Mucosa of stomach (tissue), 1 donor: ENCODE results near the gene PCSK6.

Experiments
- H3K27me3 ChIP-seq: one replicate; pipeline ENCODE4 v1.7.0; 2013; ENCODE audit warnings: mild to moderate bottlenecking, low read length; ENCODE audit not compliant: control insufficient read depth, insufficient read depth
- H3K36me3 ChIP-seq: one replicate; pipeline ENCODE4 v1.7.0; 2013; ENCODE audit warnings: low read length; ENCODE audit not compliant: control insufficient read depth, insufficient read depth
- H3K4me1 ChIP-seq: one replicate; pipeline ENCODE4 v1.7.0; 2013; ENCODE audit warnings: mild to moderate bottlenecking, low read length; ENCODE audit not compliant: control insufficient read depth, insufficient read depth
- H3K4me3 ChIP-seq: one replicate; pipeline ENCODE4 v1.7.0; 2013; ENCODE audit warnings: low read length
- H3K9ac ChIP-seq: one replicate; pipeline ENCODE4 v1.7.0; 2013; ENCODE audit warnings: mild to moderate bottlenecking, low read length, moderate library complexity
- H3K9me3 ChIP-seq: one replicate; pipeline ENCODE4 v1.7.0; 2013; ENCODE audit warnings: mild to moderate bottlenecking, low read length, moderate library complexity; ENCODE audit not compliant: control insufficient read depth
- donor health status: Pancreatic carcinoma.

The PCSK6 gene

GRCh38 chr15:101495334-101496197 is 6.1 kb upstream of the PCSK6 start:
- no peak overlapping the region for H3K4me3 ChIP-seq
- H3K27me3 ChIP-seq = peaks cover 31% of the 10 kb centered on the region
- H3K36me3 ChIP-seq = no peaks in the 10 kb centered on the region
- H3K4me1 ChIP-seq = peaks cover 48% of the 10 kb centered on the region
- no peaks in the 10 kb centered on the region for H3K9me3 ChIP-seq
- no peak overlapping the region for H3K9ac ChIP-seq

DNA sequence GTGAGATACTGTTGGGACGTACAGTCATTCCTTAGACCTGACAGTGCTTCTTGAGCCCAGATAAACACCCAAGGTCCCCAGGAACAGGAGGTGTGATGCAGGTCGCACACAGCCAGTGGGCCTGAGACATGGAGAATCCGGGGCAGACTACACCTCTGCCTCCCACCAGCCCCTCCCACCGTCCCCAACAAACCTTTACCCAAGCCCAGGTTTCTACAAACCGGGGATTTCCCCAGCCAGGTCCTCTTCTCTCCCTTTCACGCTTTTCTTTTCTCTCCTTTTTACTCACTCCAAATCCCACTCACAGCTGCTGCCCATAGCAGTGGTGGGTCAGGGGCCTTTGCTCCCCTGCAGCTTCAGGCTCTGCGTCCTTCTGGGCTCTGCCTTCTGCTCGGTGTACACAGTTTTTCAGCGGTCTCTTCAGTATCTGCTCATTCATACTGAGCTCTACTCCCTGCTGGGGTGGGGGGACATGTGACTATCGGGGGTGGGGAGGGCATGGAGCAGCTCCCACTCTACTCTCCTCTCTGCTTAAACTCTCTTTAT is 4.8 kb upstream of the PCSK6 start:
- H3K4me1 ChIP-seq = peaks cover 37% of the 10 kb centered on the region
- H3K27me3 ChIP-seq = peaks cover 31% of the 10 kb centered on the region
- no peaks in the 10 kb centered on the region for H3K9me3 ChIP-seq

DNA sequence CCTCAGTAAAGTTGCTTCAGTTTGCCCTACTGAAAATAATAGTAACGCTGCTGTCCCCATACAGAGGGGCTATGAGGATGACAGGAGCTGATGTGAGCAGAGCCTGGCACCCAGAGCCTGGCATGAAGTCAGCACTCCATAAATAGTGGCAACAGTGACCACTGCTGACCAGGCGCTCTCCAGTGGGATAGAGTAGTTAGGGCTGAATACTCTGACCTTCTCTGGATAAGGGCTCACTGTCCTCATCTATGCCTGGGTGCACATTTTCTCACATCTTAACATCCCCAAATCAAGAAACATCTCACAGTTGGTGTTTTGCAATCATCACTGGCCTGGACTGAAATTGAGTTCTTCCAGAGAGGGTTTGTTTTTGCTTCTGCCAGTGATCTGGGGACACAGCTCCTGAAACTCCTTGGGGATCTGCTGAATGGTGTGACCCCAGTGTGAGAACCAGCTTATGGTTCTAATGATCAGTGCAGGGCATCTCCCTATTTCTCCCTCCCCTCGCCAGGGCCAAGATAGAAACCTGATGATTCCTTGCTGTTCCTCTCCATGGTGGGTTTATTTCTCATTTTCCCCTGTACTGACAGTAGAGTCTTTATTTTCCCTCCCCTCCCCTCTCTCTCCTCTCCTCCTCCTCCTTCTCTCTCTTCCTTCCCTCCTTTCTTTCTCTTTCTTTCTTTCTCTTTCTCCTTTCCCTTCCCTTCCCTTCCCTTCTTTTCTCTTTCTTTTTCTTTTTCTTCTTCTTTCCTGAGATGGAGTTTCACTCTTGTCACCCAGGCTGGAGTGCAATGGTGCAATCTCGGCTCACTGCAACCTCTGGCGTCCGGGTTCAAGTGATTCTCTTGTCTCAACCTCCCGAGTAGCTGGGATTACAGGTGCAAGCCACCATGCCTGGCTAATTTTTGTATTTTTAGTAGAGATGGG is 3.5 kb upstream of the PCSK6 start:
- H3K9me3 ChIP-seq = no peaks in the 10 kb centered on the region
- H3K36me3 ChIP-seq = no peaks in the 10 kb centered on the region
- H3K27me3 ChIP-seq = peaks cover 37% of the 10 kb centered on the region
- H3K4me1 ChIP-seq = peaks cover 30% of the 10 kb centered on the region
- no peak overlapping the region for H3K9ac ChIP-seq
- H3K4me3 ChIP-seq = no peak overlapping the region

More for the DNA sequence above, 4.8 kb upstream of the PCSK6 start:
- no peak overlapping the region for H3K9ac ChIP-seq
- no peak overlapping the region for H3K4me3 ChIP-seq
- H3K36me3 ChIP-seq = no peaks in the 10 kb centered on the region

DNA sequence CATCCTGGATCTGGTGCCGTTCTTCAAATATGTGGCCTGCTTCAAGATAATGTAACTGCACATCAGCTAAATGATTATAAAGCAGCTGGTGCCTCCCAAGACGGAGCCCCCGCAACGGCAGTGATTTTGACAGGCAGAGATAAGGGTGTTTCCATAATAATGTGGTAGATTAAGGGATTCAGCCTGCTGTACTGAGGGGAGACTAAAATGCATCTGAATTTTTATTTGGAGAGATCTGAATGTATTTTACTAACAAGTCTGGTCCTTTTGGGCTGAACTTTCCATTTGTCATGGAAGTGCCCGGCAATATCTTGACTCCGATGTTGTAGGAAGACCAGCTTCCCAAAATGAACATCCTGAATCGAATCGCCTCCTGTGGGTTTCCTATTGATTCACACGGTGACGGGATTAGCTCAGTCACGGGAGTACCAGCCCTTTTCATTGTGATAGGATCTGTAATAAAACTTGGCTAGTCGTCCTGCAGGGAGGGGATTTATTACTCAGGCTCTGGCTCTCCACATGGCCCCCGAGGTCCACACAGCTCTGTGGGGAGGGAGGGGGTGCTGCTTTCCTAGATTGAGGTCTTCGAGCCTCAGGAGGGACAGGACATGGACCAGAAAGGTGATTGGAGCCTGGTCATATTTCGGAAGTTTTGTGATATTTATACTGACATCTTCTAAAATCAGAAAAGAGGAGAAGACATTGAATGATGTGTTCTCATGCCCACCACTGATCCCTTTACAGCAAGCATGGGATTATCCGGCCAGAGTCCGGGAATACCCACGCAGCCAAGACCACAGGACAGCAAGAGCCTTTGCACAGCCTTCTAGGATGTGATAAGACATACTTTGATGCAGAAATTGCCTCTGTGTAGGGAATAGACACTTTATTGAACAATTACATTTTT is 2.5 kb upstream of the PCSK6 start:
- Histone ChIP-seq H3K36me3 (no peaks in the 10 kb centered on the region), H3K4me1 (peaks cover 25% of the 10 kb centered on the region), H3K27me3 (peaks cover 40% of the 10 kb centered on the region)

GRCh38 chr15:101490922-101491733 is 1.6 kb upstream of the PCSK6 start:
- no peak overlapping the region for H3K9ac ChIP-seq
- peaks cover 31% of the 10 kb centered on the region for H3K27me3 ChIP-seq
- H3K4me3 ChIP-seq = no peak overlapping the region
- no peaks in the 10 kb centered on the region for H3K36me3 ChIP-seq
- H3K4me1 ChIP-seq = peaks cover 16% of the 10 kb centered on the region
- H3K9me3 ChIP-seq = no peaks in the 10 kb centered on the region

More for the DNA sequence above, 2.5 kb upstream of the PCSK6 start:
- Histone ChIP-seq H3K9ac (no peak overlapping the region), H3K4me3 (no peak overlapping the region), H3K9me3 (no peaks in the 10 kb centered on the region)

DNA sequence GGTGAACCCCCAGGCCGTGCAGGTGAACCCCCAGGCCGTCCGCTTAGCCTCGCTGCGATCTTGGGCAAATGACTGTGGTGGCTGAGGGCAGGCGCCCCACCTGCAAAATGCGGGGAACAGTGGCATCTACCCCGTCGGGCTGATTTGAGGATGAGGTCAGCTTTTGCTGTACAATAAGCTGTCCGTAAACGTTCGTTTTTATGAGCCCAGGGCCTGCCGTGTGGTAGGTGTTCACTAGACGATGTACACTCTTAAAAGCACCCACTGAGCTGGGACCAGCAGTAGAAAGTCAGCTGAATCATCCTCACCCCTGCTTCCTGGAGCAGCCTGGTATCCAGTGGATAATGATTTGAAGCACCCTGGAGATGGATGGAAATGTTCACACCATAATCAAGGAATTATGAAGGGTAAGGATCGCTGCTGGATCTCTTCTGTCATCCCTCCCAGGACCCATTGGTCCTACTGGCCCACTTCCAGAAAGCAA is 943 bp upstream of the PCSK6 start:
- Histone ChIP-seq H3K4me1 (peaks cover 9% of the 10 kb centered on the region), H3K9ac (no peak overlapping the region), H3K27me3 (peaks cover 24% of the 10 kb centered on the region), H3K36me3 (no peaks in the 10 kb centered on the region), H3K4me3 (no peak overlapping the region), H3K9me3 (no peaks in the 10 kb centered on the region)

- Histone ChIP-seq H3K4me3 (no peak overlapping the region), H3K4me1 (peaks cover 4% of the 10 kb centered on the region), H3K9ac (no peak overlapping the region), H3K9me3 (no peaks in the 10 kb centered on the region), H3K27me3 (peaks cover 12% of the 10 kb centered on the region), H3K36me3 (no peaks in the 10 kb centered on the region)
Observed at GRCh38 chr15:101489237-101489598, 289 bp downstream of the PCSK6 start.

DNA sequence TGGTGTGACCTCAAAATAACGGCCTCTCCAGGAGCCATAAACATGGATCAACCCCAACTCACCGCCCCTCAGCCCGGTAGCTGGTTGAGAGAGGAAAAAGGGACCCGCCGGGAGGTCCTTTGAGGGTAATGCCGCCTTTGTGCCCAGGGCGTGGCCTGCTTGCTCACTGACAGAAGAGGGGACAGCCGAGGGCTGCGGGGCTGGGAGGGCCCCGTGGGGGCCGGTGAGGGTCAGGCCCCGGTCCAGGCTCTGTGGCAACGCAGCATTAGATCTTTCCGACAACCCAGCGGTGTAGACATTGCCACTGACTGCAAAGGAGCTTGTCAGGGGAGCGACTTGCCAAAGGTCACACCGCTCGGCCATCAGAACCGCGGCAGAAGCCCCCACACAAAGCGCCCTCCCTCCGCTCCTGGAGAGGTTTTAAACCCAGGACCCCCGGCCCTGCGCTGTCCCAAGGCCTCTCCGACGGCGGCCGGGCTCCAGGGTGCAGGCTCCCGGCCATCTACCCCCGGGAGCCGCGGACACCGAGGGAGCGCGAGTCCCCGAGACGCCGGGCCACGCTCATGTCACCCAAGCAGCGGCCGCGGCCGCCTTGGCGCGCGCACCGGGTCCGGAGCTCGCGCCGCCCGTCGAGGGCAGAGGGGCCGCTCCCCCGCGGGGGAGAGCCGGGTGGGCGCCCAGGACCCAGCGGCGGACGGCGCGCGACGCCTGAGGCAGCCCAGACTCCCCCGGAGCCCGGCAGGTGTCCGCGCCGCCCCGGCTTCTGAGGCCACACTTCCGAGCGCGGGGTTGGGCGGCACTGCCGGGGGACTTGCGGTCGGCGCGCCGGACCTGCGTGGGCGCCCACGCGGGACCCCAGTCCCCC is 975 bp downstream of the PCSK6 start:
- H3K27me3 ChIP-seq = peaks cover 11% of the 10 kb centered on the region

DNA sequence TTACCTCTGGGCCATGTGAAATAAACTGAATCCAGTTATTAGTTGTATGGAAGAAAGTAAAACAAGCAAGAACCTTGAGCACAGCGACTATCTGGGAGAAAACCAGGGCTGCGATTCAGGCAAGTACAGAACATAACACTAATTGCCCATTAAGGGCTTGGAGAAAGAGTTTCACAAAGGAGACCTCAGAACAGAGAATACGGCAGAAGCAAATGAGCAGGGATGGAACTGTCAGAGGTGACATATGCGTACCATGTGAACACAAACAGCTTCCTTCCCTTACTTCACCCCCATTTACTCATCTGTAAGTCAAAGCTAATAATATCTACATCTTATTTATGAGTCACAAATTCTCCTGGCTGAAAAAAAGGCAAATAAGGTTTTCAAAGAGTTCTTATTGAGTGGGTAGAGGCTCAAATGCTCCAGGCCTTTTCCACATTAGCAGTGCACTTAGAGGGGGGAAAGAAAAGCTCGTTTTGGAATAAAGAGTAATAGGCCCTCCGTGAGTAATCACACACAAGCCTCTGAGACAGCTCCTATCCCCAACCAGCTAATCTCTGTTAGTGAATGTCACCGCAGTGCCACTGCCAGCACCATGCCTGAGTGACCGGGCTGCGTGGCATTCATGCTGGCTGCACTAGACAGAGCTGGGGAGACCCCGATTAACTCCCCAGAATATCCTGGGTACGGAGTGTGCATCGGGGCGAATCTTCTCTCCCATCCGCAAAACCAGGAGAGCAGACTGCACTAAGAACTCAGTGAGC is 2.6 kb downstream of the PCSK6 start:
- H3K4me1 ChIP-seq = peaks cover 17% of the 10 kb centered on the region
- H3K27me3 ChIP-seq = peaks cover 11% of the 10 kb centered on the region
- H3K36me3 ChIP-seq = no peaks in the 10 kb centered on the region
- H3K9me3 ChIP-seq = no peaks in the 10 kb centered on the region
- H3K4me3 ChIP-seq = no peak overlapping the region
- H3K9ac ChIP-seq = no peak overlapping the region

More for the DNA sequence above, 975 bp downstream of the PCSK6 start:
- H3K36me3 ChIP-seq = no peaks in the 10 kb centered on the region
- H3K9ac ChIP-seq = peak overlapping the region; percentile 39
- peaks cover 5% of the 10 kb centered on the region for H3K4me1 ChIP-seq
- H3K9me3 ChIP-seq = no peaks in the 10 kb centered on the region
- H3K4me3 ChIP-seq = no peak overlapping the region
